ENCODE measurements around the gene MRPS34. TPM values are rescaled to one million over a fixed set of nuclear protein-coding genes. Genes with fewer than 3 reads are reported as not detected.

The MRPS34 gene
- total RNA-seq: 100 to 1,000 TPM; 197 to 199 TPM

DNA sequence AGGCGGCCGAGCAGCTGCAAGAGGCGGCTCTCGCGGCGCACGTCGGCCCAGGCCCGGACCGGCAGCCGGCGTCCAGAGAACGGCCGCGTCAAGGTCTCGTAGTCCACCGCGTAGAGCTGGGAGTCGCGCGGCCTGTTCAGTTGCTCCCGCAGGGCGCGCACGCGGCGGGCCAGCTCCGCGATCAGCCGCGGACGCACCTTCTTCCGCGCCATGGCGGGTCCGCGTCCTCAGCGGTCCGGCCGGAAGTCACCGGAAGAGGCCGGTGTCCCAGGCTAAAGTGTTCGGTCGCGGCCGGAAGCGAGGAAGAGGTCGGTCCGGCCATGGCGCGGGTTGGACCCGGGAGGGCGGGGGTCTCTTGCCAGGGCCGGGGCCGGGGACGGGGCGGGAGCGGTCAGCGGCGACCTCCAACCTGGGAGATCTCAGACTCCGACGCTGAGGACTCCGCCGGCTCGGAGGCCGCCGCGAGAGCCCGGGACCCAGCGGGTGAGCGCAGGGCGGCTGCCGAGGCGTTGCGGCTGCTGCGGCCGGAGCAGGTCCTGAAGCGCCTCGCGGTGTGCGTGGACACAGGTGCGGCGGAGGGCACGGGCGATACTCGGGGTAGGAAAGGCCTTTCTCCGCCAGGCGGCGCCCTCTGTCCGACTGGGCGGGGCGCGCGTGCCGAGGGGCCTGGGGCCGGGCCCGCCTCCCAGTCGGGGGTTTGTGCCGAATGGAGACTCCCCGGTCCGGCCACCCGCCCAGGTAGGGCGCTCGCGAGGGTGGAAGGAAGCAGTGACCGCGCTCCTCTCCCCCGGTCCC, at the start of gene MRPS34:
MRPS34 (minus strand) TSS at position 227 of the 795 bp plus-strand sequence; CDS start at position 212, 15 bp downstream.
- ChIA-PET POLR2A (interaction anchor here (0.8 to 5.2 kb wide), 3 partner anchors 9 to 187 kb away, joined by 4 to 42 read pairs (median 9); partner anchors contain the start of genes MAPK8IP3, NUBP2 and SPSB3), CTCF (interaction anchor here (0.7 to 3.5 kb wide), 7 partner anchors 9 to 352 kb away, joined by 3 to 19 read pairs (median 3); partner anchors contain the start of genes MAPK8IP3, NUBP2 and SPSB3)

DNA sequence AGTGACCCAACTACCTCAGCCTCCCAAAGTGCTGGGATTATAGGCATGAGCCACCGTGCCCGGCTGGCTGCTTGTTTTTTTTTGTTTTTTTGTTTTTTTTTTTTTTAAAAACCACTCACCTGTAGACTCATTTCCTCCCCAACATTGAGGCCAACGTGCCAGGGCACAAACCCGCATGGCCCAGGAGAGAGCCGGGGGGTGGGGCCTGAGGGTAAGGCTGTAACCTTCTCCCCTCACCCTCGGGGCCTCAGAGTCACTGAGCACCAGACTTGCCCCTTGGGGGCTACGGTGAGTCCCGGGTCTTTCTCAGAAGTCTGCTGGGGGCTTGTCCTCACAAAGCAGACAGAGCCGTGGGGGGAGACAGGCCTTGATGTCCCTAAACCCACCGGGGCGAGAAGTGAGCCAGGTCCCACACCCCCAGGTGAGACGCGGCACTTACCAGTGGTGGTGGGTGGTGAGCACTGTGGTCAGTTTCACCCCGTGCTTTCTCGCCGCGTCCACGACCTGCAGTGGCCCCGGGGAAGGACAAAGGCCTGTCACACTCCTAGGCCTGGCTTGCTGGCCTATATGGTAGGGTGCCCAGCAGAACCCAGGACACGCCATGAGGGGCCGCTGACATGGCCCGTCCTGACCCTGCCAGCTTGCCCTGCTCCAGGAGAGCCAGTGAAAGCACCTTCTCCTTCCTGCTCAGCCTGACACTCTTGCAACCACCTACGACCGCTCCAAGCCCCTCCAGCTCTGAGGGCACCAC, 49.1 kb upstream of the MRPS34 start:
- POLR2A ChIA-PET: no interaction called here

DNA sequence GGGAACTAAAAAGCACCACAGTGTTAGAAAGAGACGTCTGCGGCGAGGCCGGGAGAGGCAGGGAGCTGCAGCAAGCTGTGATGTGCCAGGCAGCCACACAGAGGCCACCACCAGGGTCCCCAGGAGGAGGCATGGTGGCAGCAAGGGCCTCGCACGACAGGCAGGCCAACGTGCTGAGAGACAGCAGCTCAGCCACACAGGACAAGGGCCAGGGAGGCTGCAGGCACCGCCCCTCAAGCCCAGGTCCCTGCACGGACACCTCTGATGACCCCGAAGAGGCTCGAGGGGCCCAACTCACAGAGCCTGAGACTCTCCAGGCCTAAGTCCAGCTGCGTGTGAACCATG, 48.0 kb upstream of the MRPS34 start:
- CTCF ChIA-PET: interaction anchor here (0.6 kb wide), 1 partner anchor 68 kb away, joined by 3 read pairs; no protein-coding TSS in a partner anchor
- POLR2A ChIA-PET: no interaction called here

More for the DNA sequence above, 49.1 kb upstream of the MRPS34 start:
- CTCF ChIA-PET: interaction anchor here (0.6 to 0.7 kb wide), 2 partner anchors 74 to 1782 kb away, joined by 3 read pairs; no protein-coding TSS in a partner anchor

DNA sequence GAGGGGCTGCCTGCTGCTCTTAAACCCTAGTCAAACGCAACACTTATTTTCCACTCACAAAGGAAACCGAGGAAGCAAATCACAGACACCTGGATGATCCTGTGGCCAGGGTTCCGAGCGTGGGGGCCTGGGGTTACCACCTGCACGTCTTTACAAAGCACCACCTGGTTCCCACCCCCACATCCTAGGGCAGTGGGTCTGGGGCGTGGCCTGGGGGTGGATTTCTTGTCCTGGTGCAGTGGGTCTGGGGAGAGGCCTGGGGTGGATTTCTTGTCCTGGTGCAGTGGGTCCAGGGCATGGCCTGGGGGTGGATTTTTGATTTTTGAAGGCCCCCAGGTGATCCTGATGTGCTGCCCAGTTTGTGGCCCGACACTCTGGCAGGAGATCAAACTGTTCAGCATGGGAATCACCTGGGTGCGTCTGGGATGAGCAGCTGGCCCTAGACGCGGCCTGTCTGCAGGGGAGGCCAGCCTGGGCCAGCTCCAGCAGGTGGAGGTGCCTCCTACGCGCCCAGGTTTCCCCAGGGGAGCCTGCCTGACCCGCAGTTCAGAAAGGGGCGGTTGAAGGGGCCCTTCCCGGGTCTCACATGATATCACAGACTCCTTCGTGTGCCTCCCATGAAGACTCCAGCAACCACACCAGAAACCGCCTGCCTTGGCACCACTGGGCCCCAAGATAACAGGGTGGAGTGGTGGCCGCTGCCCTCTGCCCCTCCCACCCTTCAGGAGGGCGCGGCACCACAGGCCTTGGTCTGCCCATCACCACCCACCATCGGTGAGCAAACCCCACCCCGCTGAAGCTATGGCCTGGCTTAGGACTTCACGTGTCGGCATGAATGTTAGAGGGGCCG, 47.4 kb upstream of the MRPS34 start:
- ChIA-PET CTCF (interaction anchor here (0.6 kb wide), 1 partner anchor 69 kb away, joined by 3 read pairs; no protein-coding TSS in a partner anchor), POLR2A (no interaction called here)

DNA sequence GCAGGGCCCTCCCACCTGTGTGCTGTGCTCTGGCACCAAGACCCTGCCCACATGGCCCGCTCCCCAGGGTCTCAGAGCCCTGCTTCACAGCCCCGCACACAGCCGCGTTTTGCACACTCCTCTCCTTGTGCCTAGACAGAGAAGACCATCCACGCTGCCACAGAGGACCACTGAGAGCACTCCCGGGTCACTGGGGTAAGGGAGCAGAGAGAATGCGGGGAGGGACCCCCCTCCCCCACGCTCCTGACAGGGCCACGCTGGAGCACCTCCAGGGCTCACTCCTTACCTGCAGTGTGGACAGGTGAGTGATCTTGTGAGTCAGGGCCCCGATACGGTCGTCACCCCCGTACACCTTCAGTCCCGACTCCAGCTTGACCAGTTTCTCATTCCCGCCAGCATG, 46.7 kb upstream of the MRPS34 start:
- CTCF ChIA-PET: no interaction called here
- POLR2A ChIA-PET: no interaction called here

DNA sequence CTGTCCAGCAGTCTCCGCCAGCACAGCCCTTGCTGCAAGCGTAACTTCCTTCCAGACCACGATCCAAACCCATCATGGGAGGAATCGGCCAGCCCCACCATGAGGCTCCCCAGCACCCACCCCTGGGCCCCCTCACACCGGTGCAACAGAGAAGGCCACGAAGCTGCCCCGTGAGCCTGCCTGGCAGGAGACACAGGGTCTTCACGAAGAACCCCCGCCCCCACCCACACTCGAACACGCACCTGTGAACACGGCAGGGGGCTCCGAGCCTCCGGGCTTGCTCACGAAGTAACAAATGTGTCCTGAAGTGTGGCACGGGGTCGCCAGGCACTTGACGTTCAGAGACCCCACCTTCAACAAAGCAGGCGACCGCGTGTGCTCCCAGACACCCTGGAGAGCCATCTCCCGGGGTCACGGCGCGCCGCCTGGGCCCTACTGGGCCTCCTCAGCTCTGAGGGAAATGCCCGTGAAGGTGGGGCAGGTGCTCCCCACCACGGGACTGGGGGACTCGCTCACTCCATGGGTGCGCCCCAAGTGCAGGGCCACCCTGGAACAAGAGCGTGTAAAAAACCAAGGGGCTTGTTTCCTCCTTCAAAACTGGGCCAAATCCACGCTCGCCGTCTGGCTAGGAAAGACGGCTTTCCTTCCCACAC, 46.1 kb upstream of the MRPS34 start:
- ChIA-PET CTCF (no interaction called here), POLR2A (no interaction called here)

DNA sequence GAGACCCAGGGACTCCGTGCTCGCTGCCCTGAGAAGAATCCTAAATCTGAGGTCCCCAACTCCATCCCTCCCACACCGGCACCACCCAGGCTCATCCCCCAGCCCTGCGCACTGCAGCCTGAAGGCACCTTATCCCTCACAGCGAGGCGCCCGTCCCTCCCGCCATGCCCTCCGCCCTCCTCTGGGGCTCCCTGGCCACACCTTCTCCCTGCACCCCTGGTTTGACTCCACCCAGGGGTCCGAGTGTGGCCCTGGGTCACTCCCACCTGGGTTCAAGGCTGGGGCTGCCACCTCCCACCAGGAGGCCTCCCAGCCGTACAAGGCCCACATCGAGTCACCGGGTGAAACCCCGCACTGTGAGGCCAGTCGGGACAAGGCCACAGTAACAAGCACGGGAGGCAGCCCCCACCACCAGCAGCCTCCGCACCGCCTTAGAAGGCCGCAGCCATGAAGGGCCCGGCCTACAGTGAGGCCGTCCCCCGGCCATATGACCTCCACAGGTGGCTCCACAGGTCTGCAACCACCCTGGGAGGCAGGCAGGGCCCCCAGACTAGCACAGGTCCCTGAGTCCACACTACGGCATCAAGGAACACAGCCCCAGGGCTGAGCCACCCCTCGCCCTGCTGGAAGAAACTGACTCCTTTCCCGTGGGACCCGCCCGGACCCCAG, 45.4 kb upstream of the MRPS34 start:
- ChIA-PET POLR2A (no interaction called here), CTCF (no interaction called here)

DNA sequence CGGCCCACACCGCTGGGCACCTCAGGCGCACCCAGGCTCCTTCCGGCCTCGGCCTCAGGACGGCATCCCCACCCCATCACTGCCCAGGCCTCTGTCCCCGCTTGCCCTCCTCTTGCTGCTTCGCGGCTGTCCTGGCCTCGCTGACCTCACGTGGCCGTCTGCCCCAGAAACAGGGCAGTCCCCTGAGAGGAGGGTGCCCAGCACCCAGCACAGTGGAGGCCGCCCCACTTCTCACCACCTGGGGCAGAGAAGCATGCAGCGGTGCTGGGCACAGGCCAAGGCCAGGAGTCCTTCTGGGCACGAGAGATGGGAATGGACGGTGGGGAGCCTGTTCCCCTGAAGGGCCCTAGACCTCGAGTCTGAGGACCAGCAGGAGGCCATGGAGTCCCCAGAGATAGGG, 44.8 kb upstream of the MRPS34 start:
- CTCF ChIA-PET: interaction anchor here (1.7 kb wide), 1 partner anchor 10 kb away, joined by 4 read pairs; the partner anchor contains the start of gene FAHD1
- POLR2A ChIA-PET: no interaction called here

DNA sequence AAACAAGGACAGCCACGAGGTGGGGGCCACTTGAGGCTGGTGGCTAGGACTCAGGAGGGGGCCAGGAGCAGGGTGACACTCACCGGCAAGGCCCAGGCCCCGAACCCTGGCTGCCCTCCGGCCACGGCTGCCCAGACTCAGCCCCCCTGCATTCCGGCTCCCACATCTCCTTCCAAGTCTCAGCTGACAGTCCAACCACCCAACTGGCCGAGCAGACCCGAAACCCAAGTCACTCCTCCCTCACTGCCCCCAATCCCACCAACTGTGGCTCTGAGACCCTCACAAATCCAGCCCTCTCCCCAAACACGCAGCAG, 44.3 kb upstream of the MRPS34 start:
- ChIA-PET CTCF (interaction anchor here (1.7 kb wide), 1 partner anchor 10 kb away, joined by 4 read pairs; the partner anchor contains the start of gene FAHD1), POLR2A (no interaction called here)

DNA sequence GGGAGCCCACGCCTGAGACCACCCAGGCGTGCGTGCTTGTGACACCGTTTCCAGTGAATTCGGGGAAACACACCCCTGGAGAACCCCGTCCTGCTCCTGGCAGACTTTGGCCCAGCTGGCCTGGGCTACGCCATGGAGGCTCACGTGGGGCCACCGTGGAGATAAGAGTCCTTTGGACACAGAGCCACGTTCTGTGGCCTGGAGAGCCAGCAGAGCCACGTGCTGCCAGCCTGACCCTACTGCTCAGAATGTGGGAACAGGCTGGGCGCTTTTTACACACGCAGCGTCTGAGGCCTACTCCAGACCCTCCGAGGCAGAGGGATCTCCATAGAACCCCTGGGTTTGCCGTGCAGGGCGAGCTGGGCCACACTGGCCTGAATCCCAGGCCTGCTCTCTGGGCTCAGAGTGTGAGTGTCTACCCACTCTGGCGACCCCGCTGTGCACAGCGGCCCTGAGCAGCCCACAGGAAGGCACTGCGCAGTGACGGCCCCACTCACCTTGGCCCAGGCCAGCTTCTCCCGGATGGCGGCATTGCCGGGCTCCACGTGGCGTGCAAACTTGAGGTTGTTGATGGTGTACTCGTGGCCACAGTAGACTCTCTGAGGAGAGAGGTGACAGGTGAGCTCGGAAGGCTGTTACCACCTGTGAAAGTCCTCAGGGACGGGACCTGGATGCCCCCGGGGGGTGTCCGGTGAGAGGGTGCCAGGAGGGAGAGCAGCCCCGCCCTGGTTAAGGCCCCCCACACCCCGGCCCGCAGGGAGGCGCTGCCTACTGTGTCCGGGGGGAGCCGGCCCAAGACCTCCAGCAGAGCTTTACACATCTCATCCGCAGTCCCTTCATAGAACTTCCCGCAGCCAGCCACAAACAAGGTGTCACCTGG, 43.7 kb upstream of the MRPS34 start:
- POLR2A ChIA-PET: no interaction called here
- CTCF ChIA-PET: interaction anchor here (1.7 kb wide), 1 partner anchor 11 kb away, joined by 4 read pairs; the partner anchor contains the start of gene FAHD1

DNA sequence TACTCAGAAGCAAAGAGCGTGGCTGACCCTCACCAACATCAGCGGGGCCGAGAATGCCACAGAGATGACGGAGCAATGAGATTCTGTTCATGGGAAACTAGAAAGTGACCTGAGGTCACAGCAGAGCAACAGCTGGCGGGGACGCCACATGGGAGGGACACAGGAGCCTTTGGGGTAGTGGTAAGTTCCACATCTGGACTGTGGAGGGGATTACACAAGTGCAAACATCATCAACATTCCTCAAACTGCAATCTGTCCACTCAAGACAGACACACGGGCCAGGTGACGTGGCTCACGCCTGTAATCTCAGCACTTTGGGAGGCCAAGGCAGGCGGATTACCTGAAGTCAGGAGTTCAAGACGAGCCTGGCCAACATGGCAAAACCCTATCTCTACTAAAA, 42.5 kb upstream of the MRPS34 start:
- CTCF ChIA-PET: no interaction called here
- POLR2A ChIA-PET: no interaction called here

DNA sequence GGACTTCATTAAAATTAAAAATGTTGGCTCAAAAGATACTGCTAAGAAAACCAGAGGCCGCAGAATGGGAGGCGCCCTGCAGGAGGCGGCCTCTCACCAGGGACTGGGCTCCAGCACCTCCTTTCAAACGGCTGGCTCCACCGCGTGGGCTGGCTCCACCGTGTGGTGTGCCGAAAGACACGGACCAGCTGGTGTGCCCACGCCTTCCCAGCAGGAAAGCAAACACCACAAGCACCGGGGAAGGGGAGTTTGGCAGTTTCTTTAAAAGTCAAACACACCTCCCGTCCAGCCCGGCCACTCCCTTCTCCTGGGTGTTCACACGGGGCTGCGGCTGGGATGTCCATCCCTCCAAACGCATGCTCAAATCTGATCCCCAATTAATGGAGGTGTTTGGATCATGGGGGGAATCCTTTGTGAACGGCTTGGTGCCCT, 39.8 kb upstream of the MRPS34 start:
- ChIA-PET CTCF (no interaction called here), POLR2A (no interaction called here)

DNA sequence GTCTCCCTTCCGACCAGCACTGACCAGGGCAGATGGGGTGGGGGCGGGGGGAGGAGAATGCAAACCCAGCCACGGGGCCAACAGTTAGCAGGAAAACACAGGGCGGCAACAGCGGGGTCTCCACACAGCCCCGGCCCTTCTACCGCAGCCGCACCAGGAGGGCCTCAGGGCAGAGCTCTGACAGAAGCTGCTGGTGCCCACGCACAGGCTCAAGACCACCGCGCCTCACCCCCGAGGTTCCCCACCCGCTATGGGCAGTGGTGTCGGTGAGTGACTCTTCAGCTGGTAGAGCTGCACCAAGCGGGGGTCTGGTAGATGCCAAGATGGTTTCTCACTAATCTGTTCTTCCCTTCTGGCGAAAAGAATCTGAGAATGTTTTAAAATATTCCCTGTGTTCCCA, 37.6 kb upstream of the MRPS34 start:
- POLR2A ChIA-PET: no interaction called here
- CTCF ChIA-PET: no interaction called here

DNA sequence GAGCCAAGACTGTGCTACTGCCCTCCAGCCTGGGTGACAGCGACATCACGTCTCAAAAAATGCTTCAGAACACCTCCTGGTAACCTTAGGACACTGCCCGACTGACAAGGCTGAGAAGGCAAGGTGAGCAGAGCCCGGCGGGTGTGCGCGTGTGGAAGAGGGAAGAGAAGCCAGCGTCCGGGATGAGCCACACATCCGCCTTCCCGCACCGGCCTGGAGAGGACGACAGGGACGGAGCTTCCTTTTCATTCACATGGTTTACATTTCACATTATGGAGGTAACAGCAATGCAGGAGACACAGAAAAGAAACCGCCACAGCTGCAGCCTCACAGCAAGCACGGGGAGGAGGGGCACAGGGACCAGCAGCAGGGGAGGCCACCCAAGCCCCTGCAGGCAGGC, 37.2 kb upstream of the MRPS34 start:
- CTCF ChIA-PET: no interaction called here
- POLR2A ChIA-PET: no interaction called here

DNA sequence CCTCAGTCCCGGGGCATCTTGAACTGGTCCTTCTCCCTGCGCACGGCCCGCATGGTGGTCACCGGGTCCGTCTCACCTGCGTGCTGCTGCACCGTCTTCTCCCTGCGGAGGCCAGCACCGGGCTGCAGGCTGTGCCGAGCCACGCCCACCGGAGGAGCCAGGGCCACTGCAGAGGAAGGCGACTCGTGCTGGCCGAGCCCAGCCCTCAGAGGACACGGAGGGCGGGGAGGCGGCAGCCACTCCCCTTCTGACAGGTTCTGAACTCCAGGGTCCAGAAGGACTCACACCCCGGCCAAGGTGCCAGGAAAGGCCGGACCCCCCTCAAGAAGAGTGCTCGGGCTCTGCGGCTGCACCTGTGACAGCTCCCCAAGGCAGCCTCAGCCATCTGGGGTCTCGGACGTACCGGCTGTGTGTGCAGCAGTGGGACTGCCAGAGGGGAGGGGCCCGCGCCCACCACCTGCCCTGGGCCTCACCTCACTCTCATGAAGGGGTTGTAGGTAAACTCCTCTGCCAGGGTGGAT, 36.4 kb upstream of the MRPS34 start:
- POLR2A ChIA-PET: no interaction called here
- CTCF ChIA-PET: no interaction called here

DNA sequence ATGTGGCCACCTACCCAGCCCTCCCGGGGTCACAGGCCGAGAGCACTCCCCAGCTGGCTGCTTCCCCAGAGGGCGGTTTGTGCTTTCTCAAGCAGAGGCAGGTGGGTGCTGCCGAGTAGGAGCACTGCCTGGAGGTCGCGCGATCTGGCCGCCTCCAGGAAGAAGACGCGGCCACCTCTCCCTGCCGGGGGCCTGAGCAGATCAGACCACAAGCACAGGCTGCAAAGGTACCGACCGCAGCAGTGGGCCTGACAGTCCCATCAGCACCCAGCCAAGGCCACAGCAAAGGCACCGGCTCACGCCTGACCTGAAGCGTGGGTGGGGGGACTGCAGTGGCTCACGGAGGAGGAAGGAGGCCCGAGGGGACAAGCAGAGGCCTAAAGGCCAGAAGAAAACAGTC, 35.8 kb upstream of the MRPS34 start:
- POLR2A ChIA-PET: no interaction called here
- CTCF ChIA-PET: no interaction called here

DNA sequence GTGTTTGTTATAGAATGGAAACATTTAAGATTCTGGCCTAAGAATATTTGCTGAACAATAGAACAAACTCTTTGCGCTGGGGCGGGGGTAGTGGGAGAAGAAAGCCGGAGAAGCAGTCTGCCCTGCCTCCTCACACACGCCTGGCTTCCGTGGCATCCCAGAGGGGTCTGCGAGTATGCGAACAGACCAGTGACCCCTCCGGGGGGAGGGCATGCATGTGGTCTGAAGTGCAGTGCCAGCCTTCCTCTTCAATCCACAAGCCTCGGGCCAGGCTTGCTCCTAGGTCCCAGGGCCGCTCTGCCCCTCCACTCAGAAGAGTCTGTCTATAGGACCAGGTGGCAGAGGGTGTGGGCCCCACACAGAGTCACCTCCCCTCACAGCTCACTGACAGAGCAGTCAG, 34.7 kb upstream of the MRPS34 start:
- CTCF ChIA-PET: no interaction called here
- POLR2A ChIA-PET: no interaction called here

DNA sequence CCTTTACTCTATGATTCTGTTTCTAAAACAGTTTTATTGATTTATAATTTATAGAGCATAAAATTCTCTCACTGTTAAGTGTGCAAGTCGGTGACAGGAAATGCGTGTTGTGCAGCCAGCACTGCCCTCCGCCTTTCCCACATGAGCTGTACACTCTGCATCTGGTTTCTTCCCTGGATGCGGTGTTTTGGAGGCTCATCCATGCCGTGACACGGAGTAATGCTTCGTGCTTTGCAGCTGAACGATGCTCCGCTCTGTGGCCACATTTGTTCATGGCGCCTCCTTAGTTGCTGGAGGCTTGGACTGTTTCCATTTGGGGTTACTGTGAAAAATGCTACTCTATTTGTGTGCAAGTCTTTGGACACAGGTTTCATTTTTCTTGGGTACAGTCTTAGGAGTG, 27.8 kb upstream of the MRPS34 start:
- CTCF ChIA-PET: no interaction called here
- POLR2A ChIA-PET: no interaction called here

Measured in activated CD8-positive, alpha-beta memory T cell treated with anti-CD3 and anti-CD28 coated beads for 36 hours (primary cell).